ENCODE data around the gene CES1.

GRCh38 chr16:55843105-55843395, 10.2 kb upstream of the CES1 start:
- TF ChIP-seq POLR2AphosphoS5 (IDR thresholded peaks at IDR 0.05; ENCODE audit: low read depth, low read length) (no peak), ATF3 (IDR thresholded peaks at IDR 0.05; ENCODE audit: insufficient read depth, low read depth, low read length) (no peak), KDM5A (IDR thresholded peaks at IDR 0.05; ENCODE audit: low read length) (no peak), JUN (IDR thresholded peaks at IDR 0.05; ENCODE audit: low read depth, low read length) (no peak), CTCF (IDR thresholded peaks at IDR 0.05; ENCODE audit: control extremely low read depth in 1 of 3, insufficient read depth in 1 of 3, low read depth in 1 of 3, low read length in 3 of 3) (no peak), HDAC6 (IDR thresholded peaks at IDR 0.05; ENCODE audit: low read depth, low read length) (no peak), SIRT6 (IDR thresholded peaks at IDR 0.05; ENCODE audit: low read length) (no peak), USF2 (IDR thresholded peaks at IDR 0.05; ENCODE audit: low read length) (no peak), TCF12 (IDR thresholded peaks at IDR 0.05; ENCODE audit: low read depth, low read length) (no peak), CREB1 (IDR thresholded peaks at IDR 0.05) (no peak), JUND (IDR thresholded peaks at IDR 0.05; ENCODE audit: low read length) (no peak), SIN3A (conservative IDR thresholded peaks at IDR 0.05 in 1 of 2, IDR thresholded peaks at IDR 0.05 in 1 of 2; ENCODE audit: low read depth in 1 of 2, low read length in 2 of 2) (no peak)

Data from H1 (cell line).